GM21529 (cell line): ENCODE measurements around the gene PRCC.
"Not testable (repeated sequence)": the region's sequence is repeated elsewhere in the genome, so short reads cannot be mapped to it uniquely, and the experiment has no call there.

ENCODE experiments used
- ATAC-seq: cut with Tn5 transposase; IDR thresholded peaks from one replicate; pipeline ENCODE4 v1.9.1; 2021; ENCODE audit not compliant: unreplicated experiment

The PRCC gene

DNA sequence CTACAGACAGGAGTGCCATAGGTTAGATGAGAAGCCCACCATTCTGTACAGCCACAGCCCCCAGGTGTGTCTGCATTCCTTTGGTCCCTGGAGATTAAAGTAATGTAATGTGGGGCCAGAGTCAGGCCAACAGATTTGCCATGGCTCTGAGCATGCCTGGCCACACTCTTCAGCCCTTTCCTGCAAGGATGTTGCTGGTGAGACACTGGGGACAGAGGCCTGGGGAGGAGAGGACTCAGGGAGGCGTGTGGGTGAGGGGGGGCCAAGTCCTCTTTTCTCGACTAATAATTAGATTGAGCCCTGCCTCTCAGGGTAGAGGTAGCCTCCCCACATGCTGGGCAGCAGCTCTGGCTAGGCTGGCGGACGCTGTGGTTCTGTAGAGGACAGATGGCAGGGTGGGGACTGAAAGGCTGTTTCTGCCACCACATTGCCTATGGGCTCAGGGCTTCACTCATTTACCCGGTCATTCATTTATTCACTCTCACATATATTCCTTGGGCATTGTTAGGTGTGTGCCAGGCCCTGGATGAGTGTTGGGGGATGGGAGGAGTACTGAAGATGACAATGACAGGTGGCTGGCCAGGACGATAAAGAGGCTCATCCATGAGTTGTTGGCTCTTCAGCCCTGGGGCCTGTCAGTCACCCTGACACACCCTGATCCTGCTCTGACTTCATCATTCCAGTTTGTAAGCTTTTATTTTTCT is 7.1 kb upstream of the PRCC start:
- no peak for ATAC-seq

- ATAC-seq = no peak
These were observed 6.6 kb upstream of the PRCC start for GRCh38 chr1:156760796-156761104.

GRCh38 chr1:156765136-156765535 is 2.2 kb upstream of the PRCC start:
- ATAC-seq = not testable (repeated sequence)

DNA sequence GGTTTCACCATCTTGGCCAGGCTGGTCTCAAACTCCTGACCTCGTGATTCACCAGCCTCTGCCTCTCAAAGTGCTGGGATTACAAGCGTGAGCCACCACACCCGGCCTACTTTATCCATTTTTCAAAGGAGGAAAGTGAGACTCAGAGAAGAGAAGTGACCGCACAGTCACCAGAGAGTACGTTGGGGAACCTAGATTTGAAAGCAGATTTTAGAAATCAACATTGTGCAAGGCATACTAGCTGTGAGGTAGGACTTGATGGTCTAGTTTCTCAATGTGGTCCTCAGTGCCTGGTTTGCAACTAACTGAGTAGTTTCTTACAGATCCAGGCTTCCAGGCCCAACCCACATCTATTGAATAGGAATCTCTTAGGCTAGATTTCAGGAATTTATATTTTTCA is 1.7 kb upstream of the PRCC start:
- no peak for ATAC-seq

- ATAC-seq = peak; percentile 15
These were observed 836 bp upstream of the PRCC start for GRCh38 chr1:156766298-156767100.

DNA sequence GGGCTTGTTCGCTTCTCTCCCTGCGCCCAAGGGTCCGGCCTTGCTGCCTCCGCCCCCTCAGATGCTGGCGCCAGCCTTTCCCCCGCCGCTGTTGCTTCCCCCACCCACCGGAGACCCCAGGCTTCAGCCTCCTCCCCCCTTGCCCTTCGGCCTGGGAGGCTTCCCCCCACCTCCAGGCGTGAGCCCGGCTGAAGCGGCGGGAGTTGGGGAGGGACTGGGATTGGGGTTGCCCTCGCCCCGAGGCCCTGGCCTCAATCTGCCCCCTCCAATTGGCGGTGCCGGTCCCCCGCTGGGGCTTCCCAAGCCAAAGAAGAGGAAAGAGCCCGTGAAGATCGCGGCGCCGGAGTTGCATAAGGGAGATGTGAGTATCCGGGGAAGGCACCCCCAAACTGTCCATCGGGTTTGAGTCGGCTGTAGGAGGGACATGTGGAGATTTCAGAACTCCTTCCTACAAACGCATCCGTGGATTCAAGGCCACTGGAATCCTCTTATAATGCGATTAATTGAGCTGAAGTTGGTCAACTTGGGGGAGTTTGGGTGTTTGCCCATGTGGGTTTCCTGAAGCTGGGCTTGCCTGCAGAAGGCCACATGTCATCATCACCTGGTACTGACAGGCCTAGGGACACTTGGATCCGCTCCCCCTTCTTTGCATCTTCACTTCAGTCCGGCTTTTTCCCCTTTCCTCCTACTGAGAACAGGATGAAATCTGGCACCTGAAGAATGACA is 707 bp downstream of the PRCC start:
- ATAC-seq = peak; percentile 4

GRCh38 chr1:156768610-156769295 is 1.4 kb downstream of the PRCC start:
- no peak for ATAC-seq

DNA sequence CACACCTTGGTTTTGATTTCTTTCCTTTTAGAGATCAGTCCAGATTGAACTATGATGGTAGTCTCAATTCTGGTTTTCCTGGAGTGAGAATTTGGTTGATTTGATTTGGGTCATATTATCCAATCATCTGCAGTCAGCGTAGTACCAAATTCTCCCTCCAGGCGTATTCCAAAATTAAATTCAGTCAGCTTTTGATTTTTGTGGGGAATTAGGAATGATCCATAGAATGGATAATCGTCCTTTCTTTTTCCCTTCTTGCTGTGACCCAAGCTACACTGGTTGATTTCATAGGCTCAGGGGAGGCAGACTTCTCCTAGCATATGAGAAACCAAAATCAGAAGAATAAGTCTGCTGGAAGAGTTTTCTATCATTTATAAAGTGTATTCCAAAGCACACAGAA is 4.9 kb downstream of the PRCC start:
- ATAC-seq = no peak

GRCh38 chr1:156772728-156773497 is 5.6 kb downstream of the PRCC start:
- ATAC-seq = no peak

- no peak for ATAC-seq
These were observed 6.3 kb downstream of the PRCC start for GRCh38 chr1:156773607-156774006.

- ATAC-seq = no peak
These were observed 8.5 kb downstream of the PRCC start for GRCh38 chr1:156775799-156776198.

DNA sequence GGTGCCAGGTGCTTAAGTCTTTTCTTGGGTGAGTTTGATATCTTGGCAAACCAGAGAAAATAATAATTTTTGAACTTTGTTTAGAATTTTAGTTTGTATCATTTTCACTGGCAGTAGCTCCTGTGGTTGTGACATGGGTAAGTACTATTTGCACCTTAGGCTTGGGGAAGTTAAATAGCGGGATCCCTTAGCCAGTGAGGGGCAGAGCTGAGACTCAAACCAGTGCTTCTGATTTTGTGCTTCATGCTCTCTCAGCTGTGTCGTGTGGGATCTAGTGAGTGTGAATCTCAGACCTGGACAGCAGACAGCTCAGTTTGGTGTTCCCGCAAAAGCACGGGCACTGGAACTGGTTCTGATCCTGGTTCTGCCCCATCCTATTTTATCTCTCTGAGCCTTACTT is 9.6 kb downstream of the PRCC start:
- ATAC-seq = no peak

DNA sequence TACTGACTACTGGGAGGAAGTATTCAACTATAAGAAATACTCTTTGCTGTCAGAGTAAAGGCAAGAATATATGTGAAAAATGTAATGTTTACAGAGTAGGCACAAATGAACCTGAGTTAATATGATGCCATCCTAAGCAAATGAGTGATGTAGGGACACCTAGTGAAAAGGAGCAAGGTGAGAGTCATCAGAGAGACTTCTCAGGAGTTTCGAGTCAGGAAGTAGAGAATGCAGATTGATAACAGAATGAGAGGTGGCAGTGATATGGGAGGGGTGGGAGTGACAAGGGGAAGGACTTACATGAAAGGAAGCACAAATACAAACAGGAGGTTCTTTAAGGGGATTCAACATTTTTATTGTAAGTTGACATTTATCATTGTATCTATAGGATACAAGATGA is 10.2 kb downstream of the PRCC start:
- ATAC-seq = no peak

DNA sequence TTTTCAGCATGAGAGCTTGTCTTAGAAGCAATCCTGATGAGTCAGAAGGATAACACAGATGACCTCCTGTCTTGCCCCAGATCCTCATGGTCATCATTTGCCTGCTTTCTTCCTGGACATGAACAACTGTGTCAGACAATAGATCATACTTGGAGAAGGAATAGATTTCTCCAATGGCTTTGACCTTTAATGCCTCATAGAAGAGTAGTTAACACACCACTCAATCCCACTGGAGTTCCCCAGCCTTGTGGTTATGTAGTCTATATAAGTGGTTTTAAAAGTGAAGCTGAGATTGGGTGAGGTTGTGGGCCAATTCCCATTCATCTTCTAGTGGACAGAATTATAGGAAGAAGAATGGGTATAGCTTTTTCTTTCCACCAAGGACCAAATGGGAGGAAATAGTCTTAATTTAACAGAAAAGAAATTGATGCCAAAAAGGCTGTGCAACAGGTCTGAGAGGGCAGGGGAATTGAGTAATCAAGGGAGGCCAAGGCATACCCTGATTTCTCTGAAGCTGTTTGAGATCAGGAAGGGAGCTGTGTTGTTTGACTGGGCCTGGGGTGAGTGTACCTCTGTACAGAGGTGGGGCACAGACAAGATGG is 14.4 kb downstream of the PRCC start:
- no peak for ATAC-seq

- ATAC-seq = no peak
These were observed 18.1 kb downstream of the PRCC start for GRCh38 chr1:156785458-156785857.

DNA sequence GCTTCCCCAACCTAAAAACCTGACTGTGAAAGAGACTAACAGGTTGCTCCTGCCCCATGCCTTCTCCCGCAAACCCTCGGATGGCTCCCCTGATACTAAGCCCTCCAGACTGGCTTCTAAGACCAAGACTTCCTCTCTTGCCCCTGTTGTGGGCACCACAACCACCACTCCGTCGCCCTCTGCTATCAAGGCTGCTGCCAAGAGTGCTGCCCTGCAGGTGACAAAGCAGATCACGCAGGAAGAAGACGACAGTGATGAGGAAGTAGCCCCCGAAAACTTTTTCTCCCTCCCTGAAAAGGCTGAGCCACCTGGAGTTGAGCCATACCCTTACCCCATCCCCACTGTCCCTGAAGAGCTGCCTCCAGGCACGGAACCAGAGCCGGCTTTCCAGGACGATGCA is 19.3 kb downstream of the PRCC start:
- ATAC-seq = no peak

GRCh38 chr1:156788136-156788535 is 20.8 kb downstream of the PRCC start:
- ATAC-seq = no peak

GRCh38 chr1:156789621-156790318 is 22.4 kb downstream of the PRCC start:
- no peak for ATAC-seq

DNA sequence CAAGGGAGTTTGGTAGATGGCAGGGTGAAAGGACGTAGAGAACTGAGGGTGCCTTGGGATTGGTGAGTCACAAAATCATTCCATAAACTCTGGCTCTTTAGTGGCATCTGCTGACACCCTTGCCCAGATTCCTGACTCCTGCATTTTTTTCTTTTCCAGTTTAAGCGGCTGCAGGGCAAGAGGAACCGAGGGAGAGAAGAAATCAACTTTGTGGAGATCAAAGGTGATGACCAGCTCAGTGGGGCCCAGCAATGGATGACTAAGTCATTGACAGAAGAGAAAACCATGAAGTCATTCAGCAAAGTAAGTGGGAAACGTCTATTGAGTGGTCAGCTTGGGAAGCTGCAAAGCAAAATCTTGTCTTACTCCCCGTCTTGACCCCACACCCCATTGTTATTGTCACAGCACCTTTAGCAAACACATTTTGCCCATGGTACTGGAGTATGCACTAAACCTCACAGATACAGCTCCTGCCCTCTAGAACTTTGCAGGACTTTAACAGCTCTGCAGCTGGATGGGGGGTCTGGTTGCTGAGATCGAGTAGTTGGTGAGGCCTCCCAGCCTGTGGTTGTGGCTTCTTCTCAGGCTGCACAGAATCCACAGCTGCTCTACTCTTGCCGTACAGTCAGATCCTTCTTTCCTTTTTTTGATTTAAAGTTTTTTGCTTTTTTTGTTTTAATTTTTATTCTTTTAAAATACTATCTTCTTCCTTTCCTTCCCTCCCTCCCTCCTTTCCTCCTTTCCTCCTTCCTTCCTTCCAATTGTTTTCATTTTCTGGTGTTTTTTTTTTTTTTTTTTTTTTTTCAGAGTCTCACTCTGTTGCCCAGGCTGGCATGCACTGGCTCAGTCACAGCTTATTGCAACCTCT is 27.4 kb downstream of the PRCC start:
- ATAC-seq = no peak
